HG02571 (cell line): ENCODE results near the gene CCNC.

Experiments
- ATAC-seq: cut with Tn5 transposase; IDR thresholded peaks from one replicate; pipeline ENCODE4 v1.9.1; 2021; ENCODE audit warnings: mild to moderate bottlenecking, moderate library complexity; ENCODE audit not compliant: unreplicated experiment

The CCNC gene, protein sequence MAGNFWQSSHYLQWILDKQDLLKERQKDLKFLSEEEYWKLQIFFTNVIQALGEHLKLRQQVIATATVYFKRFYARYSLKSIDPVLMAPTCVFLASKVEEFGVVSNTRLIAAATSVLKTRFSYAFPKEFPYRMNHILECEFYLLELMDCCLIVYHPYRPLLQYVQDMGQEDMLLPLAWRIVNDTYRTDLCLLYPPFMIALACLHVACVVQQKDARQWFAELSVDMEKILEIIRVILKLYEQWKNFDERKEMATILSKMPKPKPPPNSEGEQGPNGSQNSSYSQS

DNA sequence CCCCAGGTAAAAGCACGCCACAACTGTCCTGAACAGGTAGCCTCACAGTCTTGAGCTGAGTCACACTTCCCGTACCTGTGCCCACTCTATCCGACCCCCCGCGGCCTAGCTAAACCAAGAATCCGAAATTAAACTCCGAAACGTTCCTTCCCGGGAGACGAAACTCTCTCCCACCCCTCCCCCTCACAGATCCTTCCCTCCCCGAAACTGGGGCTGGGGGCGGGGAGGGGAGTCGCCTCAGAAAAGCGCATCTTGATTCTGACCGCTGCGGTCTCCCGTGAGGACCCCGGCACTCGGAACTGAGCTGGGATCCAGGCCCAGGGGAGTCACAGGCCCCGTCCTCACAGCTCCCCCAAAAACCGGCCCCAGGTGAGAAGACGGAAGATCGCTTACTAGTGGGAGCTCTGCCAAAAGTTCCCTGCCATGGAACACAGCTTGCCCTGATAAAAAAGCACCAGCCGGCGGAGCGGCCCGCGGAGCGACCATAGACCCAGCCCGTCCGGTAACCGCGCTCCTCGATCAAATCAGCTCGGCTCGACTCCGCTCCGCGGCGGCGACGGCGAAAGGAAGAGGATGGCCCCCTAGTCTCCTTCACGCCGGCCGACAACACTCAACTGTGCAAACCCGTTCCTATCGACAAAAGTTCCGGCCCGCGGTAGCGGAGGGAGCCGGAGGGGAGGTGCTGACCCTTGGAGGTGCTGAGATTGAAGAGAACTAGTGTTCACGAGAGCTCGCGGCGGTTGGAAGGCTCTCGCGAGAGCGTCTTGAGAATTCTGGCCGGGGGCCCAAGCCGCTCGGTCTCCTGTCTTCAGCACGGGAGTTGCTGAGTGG is at the start of gene CCNC:
CCNC (minus strand) TSS at position 558 of the 831 bp plus-strand sequence; CDS start at position 425, 133 bp downstream.
- ATAC-seq = peak; percentile 99

DNA sequence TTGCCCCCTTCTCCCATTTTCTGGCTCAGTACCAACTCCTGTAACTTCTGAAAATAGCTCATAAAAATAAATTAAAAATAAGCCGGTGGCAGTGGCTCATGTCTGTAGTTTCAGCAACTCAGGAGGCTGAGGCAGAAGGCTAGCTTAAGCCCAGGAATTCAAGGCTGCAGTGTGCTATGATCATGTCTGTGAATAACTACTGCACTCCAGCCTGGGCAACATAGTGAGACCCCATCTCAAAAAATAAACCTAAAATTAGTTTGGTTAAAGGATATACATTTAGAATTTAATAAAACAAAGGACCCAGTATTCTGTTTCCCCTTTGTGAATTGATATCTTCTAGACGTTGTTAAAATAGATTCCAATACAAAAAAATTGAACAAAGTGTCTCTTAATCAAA is 48.7 kb upstream of the CCNC start:
- no peak for ATAC-seq

DNA sequence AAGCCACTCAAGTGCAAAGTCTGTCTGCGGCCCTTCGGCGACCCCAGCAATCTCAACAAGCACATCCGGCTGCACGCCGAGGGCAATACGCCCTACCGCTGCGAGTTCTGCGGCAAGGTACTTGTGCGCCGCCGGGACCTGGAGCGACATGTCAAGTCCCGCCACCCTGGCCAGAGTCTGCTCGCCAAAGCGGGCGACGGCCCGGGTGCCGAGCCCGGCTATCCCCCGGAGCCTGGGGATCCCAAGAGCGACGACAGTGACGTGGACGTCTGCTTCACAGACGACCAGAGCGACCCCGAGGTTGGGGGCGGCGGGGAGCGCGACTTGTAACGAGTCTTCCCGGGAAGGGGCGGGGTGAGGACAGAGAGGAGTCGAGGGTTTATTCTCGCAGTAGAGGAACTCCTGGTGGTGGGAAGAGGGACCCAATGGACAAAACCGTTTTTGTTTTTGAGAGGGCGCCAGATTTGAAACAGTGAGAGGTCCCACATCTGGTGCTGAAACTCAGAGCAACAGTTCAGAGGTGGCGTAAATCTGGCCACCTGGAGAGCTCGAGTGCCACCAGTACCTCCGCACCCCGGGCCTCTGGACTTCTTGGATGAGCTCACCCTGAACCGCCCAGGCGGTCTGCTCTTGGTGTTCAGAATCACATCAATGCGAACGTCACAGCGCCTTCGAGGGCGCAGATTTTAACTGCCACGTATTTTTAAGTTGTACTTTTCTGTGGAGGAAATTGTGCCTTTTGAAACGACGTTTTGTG is 46.1 kb upstream of the CCNC start:
- ATAC-seq = peak; percentile 14

DNA sequence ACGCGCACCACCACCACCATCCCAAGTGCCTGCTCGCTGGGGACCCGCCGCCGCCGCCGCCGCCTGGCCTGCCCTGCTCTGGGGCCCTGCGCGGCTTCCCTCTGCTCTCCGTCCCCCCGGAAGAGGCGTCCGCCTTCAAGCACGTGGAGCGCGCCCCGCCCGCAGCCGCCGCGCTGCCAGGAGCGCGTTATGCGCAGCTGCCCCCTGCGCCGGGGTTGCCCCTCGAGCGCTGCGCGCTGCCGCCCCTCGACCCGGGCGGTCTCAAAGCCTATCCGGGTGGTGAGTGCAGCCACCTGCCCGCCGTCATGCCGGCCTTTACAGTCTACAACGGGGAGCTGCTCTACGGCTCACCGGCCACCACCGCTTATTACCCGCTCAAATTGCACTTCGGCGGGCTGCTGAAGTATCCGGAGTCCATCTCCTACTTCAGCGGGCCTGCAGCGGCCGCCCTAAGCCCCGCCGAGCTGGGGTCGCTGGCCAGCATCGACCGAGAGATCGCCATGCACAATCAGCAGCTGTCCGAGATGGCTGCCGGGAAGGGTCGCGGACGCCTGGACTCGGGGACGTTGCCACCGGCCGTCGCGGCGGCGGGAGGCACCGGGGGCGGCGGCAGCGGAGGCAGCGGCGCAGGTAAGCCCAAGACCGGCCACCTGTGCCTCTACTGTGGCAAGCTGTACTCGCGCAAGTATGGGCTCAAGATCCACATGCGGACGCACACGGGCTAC is 45.4 kb upstream of the CCNC start:
- peak; percentile 54 for ATAC-seq

DNA sequence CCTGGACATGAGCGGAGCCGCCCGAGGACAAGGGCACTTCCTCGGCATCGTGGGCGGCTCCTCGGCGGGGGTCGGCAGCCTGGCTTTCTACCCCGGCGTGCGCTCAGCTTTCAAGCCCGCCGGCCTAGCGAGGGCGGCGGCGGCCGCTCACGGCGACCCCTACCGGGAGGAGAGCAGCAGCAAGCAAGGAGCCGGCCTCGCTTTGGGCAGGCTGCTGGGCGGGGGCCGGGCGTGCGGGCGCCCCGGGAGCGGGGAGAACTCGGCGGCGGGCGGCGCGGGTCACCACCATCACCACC is 44.9 kb upstream of the CCNC start:
- peak; percentile 49 for ATAC-seq

DNA sequence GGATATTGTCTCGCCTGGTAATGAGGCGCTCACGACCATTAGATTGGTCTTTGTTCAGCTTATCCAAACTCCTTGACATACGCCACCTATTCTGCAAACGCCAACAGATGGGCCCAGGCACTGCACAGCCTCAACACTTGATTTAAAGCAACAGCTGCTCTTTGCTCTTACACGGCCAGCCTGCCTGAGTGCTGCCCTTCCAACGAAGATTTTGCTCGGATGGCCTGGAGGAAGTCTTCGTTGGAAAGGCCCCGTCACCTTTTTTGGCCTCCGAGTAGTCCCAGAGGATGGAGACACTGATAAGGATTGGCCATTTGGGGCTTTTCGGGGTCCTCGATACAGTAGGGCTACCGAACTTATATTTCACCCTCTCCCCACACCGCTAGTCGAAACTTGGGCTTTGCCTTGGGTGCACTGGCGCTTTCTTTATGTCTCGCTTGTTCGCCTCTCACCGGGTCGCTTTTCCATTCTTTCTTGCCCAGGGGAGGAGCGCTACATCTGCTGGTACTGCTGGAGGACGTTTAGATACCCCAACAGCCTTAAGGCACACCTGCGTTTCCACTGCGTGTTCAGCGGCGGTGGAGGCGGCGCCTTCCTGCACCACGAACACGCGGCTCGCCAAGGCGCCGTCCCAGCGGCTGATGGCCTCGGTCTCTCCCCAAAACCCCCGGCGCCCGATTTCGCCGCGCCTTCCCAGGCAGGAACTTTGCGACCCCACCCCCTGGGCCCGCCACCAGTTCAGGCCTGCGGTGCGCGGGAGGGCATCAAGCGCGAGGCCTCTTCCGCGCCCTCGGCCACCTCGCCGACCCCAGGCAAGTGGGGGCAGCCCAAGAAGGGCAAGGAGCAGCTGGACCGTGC is 44.3 kb upstream of the CCNC start:
- ATAC-seq = no peak

DNA sequence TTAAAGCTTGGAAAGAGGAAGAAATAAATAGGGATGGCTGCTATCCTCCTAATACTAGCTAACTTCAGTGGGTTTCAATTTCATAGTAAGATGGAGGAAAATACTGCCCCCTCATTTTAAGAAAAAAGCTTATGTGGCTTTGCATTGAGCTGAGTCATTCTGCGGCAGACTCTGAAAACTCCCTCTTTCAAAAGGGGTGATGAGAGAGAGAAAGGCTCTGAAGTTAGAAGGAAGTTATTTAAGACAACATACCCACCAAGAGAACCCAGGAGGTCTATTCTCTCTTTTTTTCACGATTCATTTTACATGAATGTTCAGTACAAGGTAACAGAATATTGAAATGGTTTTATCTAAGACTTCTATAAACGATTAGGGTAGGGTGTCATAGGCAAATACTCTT is 42.7 kb upstream of the CCNC start:
- peak; percentile 62 for ATAC-seq

DNA sequence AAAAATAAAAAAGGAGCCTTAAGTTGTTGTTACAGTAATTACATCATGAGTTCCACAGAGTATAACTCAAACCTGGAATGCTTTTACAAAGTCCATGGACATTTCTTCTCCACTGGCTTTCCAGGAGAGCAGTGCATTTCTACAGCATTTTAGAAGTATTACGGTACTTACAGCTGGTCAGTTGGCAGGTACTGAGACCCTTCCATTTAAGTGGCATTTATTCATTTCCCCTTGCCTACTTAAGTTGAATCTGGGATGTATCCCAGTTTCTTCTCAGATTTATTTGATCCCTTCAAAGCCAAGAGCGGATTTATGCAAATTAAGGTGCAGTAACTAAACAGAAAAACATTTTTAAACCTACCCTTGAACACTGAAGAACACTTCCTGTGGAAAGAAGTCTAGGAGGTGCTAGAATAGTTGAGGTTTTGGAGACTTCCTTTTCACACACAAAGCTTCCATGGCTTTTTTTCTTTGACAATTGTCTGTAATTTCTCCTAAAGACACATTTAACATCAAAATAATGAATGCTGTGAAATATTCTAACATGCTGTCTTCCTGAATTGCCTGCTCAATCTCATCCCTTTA is 41.5 kb upstream of the CCNC start:
- no peak for ATAC-seq

DNA sequence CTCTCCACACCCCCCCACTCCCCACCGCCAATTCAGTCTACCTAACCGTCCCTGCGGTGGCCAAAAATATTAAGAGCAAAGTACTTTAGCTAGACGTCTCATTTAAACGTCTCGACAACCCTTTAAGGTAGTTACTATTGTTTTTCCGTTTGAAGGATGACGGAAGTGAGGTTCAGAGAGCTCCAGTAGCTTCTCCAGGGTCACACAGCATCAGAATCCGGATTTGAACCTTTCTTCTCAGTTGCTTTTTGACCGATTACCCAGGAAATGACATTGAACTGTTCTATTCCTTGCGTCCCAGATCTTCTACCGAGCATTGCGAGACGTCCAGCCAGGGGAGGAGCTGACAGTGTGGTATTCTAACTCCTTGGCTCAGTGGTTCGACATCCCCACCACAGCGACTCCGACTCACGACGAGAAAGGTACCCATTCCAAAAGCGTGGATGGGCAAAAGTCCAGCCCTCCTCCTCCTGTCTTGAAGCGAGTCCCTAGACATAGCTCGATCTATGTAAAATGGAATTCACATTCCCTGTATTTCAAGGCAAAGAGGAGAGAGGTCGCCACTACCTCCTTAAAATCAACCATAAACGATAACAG is 40.5 kb upstream of the CCNC start:
- ATAC-seq = no peak

DNA sequence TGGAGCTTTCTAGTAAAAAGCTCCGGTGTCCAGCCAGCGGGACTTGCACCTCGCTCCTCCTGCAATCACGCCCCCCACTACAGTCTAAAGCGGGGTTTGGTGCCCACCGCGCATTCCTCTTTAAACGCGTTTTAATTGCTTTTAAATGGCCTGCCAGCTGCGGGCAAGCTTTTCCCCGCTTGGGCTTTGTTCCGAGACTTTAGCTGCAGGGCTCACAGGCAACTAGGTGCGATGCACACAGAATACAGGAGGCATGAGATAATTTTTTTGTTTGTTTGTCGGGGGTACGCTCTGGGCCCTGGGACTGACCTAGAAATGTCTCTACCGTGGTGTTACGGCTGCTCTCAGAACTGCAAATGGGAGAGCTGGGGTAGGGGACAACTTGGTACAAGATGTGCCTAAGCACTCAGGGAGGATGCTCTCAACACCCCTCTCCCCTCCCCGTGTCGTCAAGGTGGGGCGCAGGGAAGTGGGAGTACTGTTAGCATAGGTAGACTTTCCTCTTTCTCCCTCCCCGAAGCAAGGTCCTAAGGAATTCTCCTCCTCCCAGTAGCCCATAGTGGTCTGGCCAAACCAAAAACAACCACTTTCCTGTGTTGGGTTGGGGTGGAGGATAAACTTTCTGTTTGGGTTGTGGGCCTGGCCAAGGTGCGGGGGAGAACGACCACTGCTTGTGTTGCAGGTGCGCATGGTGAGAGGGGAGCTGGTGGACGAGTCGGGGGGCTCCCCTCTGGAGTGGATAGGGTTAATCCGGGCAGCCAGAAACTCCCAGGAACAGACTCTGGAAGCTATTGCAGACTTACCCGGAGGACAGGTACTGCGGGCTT is 39.8 kb upstream of the CCNC start:
- ATAC-seq = no peak

DNA sequence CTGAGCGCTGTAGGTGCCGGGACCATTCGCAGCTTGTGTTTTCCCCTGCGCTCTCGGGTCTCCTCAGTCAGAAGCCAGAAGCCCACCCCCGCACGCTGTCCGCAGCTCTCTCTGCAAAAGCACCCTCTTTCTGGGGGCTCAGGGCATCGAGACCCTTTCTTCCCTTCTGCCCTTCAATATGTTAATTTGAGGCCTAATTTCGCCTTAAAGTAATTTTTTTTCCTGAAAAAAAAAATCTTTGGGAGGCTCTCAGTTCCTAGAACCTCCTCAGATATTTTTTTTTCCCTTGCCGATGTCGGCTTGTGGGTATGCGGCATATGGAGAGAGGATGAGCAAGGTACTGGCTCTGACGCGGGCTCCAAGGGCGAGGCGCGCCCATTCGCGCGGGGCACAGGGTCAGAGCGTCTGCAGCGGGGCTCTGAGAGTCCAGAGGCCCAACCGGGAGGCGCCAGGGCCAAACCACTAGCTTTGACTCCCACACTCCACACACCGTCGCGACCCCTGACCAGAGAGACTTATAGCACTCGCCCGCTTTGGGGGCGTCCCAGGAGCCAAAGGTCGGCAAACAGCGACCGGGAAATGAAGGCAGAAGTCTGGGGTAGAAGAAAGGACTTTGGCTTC is 39.1 kb upstream of the CCNC start:
- no peak for ATAC-seq

DNA sequence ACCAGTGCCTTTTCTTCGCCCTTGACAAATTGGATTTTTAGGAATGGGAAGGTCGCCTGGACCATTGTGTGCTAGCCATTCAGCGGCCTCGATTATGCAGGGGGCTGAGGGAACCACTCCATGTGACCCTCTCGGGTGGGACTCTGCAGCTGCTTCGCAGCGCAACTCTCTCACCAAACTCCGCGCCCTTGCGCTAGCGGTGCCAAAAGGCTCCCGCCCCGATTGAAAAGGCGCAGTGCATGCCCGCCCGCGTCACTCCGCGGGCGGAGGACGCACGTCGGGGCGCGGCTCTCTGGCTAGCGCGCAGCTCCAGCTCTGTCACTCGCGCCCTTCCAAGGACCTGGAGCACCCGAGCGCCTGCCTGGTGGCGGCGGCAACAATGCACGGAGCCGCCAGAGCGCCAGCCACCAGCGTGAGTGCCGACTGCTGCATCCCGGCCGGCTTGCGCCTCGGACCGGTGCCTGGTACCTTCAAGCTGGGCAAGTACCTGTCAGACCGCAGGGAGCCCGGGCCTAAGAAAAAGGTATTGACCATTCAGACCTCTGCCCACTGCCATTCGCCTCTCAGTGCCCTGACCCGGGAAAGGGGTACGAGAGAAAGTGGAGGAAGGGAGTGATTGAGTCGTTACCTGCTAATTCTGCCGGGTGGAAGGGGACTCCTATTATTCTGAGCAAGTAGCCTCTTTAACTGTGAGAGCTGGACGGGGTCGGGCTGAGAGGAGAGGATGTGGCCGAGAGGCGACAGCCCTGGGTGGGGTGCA is 38.4 kb upstream of the CCNC start, which contains the start of gene PRDM13:
PRDM13 (plus strand) TSS at position 178 of the 760 bp plus-strand sequence; CDS start at position 380, 202 bp downstream.
- ATAC-seq = no peak

DNA sequence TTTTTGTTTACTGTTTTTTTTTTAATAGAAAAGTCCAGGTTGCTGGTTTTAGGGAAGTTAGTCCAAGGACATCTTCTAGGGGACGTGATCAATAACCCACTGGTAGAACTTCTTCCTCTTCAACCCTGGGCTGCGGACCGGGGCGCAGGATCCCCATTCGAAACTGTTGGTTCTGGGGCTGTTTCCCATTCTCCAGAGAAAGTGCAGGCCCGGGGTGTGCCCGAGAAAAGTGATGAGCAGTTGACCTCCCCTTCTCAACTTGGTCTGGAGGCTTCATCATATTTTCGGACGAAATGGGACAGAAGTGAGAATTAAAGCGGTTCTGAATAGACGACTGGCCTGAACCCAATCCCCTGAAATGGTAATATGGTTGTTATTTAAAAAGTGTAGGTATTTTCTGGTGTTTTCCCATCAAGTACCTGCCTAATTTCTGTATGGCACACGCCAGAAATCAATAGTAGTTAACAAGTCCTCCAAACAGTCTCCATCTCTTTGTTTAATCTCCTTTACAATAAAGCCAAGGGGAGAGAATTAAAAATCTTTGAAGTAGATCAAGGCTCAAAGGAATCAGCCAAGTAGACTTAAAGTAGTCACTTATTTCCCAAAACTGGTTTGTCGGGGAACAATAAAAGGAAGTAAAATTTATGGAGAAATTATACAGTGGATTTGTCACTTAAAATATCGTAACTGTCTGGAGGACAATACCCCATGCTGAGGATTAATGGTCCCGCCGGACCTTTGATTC is 37.6 kb upstream of the CCNC start:
- ATAC-seq = no peak

DNA sequence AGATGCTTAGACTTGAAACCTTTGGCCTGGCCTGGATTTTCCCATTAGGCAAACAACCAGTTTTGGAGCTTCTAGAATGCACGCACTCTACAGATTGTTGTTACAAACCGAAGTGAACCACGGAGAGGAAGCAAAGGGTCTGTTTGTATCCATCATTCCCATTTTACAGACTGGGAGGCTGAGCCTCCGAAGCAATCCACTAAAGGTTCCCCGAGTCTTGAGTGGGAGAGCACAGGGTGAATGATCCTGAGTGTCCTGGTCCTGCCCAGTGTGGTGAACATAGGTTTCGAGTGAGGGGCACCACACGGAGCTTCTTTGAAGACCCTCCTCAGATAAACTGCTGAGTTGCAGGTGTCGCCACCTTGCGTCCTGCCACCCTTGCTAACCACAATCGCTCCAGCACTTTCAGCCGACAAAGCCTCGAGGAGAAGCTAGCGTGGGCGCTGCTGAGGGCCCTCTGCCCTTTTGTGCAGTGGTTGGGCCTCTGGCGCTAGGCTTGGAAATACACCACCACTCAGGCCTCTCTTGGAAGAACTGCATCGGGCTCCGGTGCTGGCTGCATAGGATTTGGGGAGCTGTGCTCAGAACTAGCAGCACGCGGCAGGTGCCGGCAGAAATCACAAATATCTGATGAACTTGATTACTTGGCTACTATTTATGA is 36.7 kb upstream of the CCNC start:
- ATAC-seq = no peak

DNA sequence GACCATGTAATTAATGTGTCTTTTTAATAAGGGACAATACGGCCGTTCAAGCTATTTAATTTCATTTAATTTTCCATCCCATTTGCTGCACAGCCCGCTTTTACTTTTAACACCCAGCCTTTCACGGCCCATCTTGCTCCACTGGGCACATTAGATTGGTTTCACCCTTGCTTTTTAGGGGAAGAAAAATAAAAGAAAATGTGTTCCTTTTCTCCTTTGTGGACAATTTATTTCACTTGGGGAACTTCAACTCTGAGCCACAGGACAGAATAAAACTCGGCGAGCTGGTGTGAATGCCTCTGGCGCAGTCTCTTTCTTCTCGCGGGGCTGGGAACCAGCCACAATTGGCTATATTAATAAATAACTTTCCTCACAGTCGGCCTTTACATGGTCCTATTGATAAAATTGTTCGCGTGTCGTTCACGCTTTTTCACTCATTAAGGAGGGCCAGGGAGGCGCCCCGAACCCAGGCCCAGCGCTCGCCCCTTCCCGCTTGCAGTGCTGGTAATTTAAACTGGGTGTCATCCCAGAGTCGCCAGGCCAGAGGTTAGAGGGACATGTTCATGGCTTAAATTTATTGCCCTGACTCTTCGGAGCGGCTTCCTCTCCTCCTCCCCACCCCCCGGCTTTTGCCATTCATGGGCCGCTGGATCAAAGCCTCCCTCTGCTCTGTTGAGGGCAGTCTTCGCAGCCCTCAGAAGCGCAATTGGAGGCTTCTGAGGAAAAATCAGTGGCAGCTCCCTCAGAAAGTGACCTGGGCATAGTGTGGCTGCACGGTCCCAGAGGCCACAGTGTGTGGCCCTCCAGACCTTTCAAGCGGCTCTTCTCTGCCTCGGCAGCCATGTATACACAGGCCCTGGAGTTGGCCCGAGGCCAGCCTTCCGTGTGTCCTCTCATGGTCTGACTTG is 36.0 kb upstream of the CCNC start:
- no peak for ATAC-seq
